ENCODE results near the gene EML4. TPM values are rescaled to one million over a fixed set of nuclear protein-coding genes. Genes with fewer than 3 reads are reported as not detected.
A peak's percentile ranks its signal among the peaks of the same experiment; 100 is the strongest.

The EML4 gene
- total and polyA plus RNA-seq, 2 of the 13 experiments (the other 11 are each of a cell fraction or from before 2014, with no cell fraction given), result 243 to 476 TPM

- no peak for TF ChIP-seq ZNF652 (CRISPR knock-in tag; IDR thresholded peaks at IDR 0.05; ENCODE audit: borderline replicate concordance, low read depth)
- no peak for TF ChIP-seq ASH2L (IDR thresholded peaks at IDR 0.05; ENCODE audit: insufficient read length, low read depth, low read length)
- no peak for TF ChIP-seq FOSL2 (CRISPR knock-in tag; IDR thresholded peaks at IDR 0.05)
- no peak for TF ChIP-seq WIZ (CRISPR knock-in tag; IDR thresholded peaks at IDR 0.05)
- no peak for TF ChIP-seq ARID2 (CRISPR knock-in tag; IDR thresholded peaks at IDR 0.05; ENCODE audit: borderline replicate concordance)
- TF ChIP-seq TRIM22 (IDR thresholded peaks at IDR 0.05), result no peak
- no peak for TF ChIP-seq PLSCR1 (CRISPR knock-in tag; IDR thresholded peaks at IDR 0.05; ENCODE audit: borderline replicate concordance)
- TF ChIP-seq TARDBP (CRISPR knock-in tag; IDR thresholded peaks at IDR 0.05), result no peak
- TF ChIP-seq GATAD2A (CRISPR knock-in tag; IDR thresholded peaks at IDR 0.05), result no peak
- no peak for TF ChIP-seq TEF (CRISPR knock-in tag; IDR thresholded peaks at IDR 0.05)
These were observed 128.3 kb downstream of the EML4 start (continued) for GRCh38 chr2:42297322-42297936.

GRCh38 chr2:42298132-42298531 lies 129.0 kb downstream of the EML4 start:
- 100% methylated on average over 1 of the region's 1 CpG for WGBS (ENCODE audit: low lambda C conversion rate)
- H3K4me3 ChIP-seq (replicated peaks in 1 of 3; ENCODE audit: insufficient read depth in 1 of 3, low read depth in 2 of 3, low read length in 3 of 3), result no peak overlapping the region
- H3K27ac ChIP-seq (ENCODE audit: extremely low read length, insufficient read depth, low read length), result no peak overlapping the region
- no peaks in the 10 kb centered on the region for H3K9me3 ChIP-seq (ENCODE audit: low read length)
- BruUV-seq (replicated peaks), result no TSS peak
- peaks cover 15% of the 10 kb centered on the region; the same call in 1 of the 2 replicates for H3K4me1 ChIP-seq (ENCODE audit: insufficient read depth, low read length)
- no peak for ATAC-seq
- intact Hi-C loops (cut with micrococcal nuclease; ENCODE audit: unreplicated experiment), result no loop called here
- H3K4me2 ChIP-seq (ENCODE audit: low read depth, low read length), result no peak overlapping the region
- ChIA-PET POLR2A (no interaction called here), CTCF (ENCODE audit: low intra/inter-chr PET ratio, low total read pairs) (no interaction called here)
- peaks cover 21% of the 10 kb centered on the region; the same call in 1 of the 2 replicates for H4K20me1 ChIP-seq (ENCODE audit: insufficient read depth, low read length)
- TF ChIP-seq ZNF326 (CRISPR knock-in tag; IDR thresholded peaks at IDR 0.05; ENCODE audit: borderline replicate concordance) (no peak), FUBP1 (CRISPR knock-in tag; IDR thresholded peaks at IDR 0.05; ENCODE audit: borderline replicate concordance) (no peak), EZH2 (conservative IDR thresholded peaks at IDR 0.05; ENCODE audit: low read depth, low read length) (no peak), NFRKB (IDR thresholded peaks at IDR 0.05) (no peak), RBM22 (optimal IDR thresholded peaks at IDR 0.05; ENCODE audit: low read length) (peak; percentile 86), POLR2AphosphoS5 (IDR thresholded peaks at IDR 0.05; ENCODE audit: low read depth, low read length) (0 out of 2 replicates have a peak, but pooled peaks have one; percentile 8), SALL1 (CRISPR knock-in tag; IDR thresholded peaks at IDR 0.05) (no peak)
- peaks cover 30 to 94% of the 10 kb centered on the region in 2 experiments for H3K36me3 ChIP-seq (replicated peaks in 1 of 2; ENCODE audit: control insufficient read depth in 1 of 2, insufficient read depth in 2 of 2, low read length in 2 of 2)
- no peaks in the 10 kb centered on the region for H3K27me3 ChIP-seq (ENCODE audit: control insufficient read depth in 1 of 2, insufficient read depth in 2 of 2, low read length in 2 of 2)
- H3K9ac ChIP-seq (ENCODE audit: insufficient read depth, low read depth, low read length), result no peak overlapping the region
- FAIRE-seq, result no peak
- in situ Hi-C loops (cut with HindIII; ENCODE audit: extremely low pct_ligation_motif_present, low pct_unique_long_range_greater_than_20kb), result no loop called here
- H2AFZ ChIP-seq (ENCODE audit: low read length), result no peak overlapping the region
- peaks cover 5% of the 10 kb centered on the region for H3K79me2 ChIP-seq (ENCODE audit: insufficient read depth, low read length)
- DNase-seq (ENCODE audit: low spot score), result no peak

All from HepG2 (cell line).